Left cardiac atrium (tissue), 4 donors: ENCODE results near the gene IZUMO1R. TPM values are rescaled to one million over a fixed set of nuclear protein-coding genes. Genes with fewer than 3 reads are reported as not detected.
"Not testable (repeated sequence)": the region's sequence is repeated elsewhere in the genome, so short reads cannot be mapped to it uniquely, and the experiment has no call there.

Source experiments
- ATAC-seq, 2 donors: fragments of 200-7000 bp; cut with Tn5 transposase; one replicate each; pipeline ENCODE4 v1.9.1; 2020; ENCODE audit warnings: mild to moderate bottlenecking in 2 of 2, moderate library complexity in 2 of 2
- DNase-seq: peaks from one replicate; pipeline ENCODE4 v3.0.0-alpha.2; 2020
- intact Hi-C, 2 donors: fragments of 100-400 bp; cut with DNase I; formaldehyde crosslinking; loops; one replicate each; pipeline versions ENCODE4 v1.14.1 to v1.15.1; 2022 to 2023
- total RNA-seq, 2 donors: library from RNA; stranded (reverse); fragmentation: NEBNext Ultra II Directional; extraction: Animal tissue kit (Norgen Biotek cat#: 25700); gene quantifications; one replicate each; pipeline ENCODE4 v1.2.1, GENCODE V29; 2021
- donor health status: DM: no; HTN: yes; CAD: no.
- donor health status: DM: no; HTN: yes; CAD: no; lungs with severe emphysema.
- donor health status: DM: yes; HTN: yes; CAD: no.
- donor health status: Dilated cardiomyopathy.

The IZUMO1R gene
- total RNA-seq, 2 donors from 2014 or later: not detected

- ATAC-seq: no peak
- intact Hi-C loops: no loop called here
- DNase-seq: no peak
Measured at GRCh38 chr11:94315664-94316063, 11.3 kb downstream of the IZUMO1R start.

DNA sequence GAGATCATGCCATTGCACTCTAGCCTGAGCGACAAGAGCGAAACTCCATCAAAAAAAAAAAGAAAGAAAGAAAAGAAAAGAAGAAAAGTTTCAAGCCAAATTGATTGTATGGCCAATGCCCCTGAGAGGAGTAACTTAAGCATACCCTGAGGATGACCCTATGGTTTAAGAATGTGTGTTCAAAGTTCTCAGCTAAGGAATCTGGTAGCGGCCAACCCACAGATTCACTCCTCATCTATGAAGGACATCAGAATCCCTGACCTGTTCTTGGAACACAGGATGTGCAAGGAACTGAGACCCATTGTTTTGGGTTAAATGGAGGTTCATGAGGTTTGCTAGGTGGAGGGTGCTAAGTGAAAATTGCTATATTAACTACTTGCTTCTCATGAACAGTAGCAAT lies 18.1 kb downstream of the IZUMO1R start:
- DNase-seq (no peak), ATAC-seq (no peak)
- intact Hi-C loops: no loop called here

GRCh38 chr11:94325681-94326080 lies 21.3 kb downstream of the IZUMO1R start:
- ATAC-seq (no peak), DNase-seq (no peak)
- intact Hi-C loops: no loop called here

GRCh38 chr11:94326947-94327346 lies 22.6 kb downstream of the IZUMO1R start:
- no peak for DNase-seq
- intact Hi-C loops: no loop called here
- no peak for ATAC-seq

DNA sequence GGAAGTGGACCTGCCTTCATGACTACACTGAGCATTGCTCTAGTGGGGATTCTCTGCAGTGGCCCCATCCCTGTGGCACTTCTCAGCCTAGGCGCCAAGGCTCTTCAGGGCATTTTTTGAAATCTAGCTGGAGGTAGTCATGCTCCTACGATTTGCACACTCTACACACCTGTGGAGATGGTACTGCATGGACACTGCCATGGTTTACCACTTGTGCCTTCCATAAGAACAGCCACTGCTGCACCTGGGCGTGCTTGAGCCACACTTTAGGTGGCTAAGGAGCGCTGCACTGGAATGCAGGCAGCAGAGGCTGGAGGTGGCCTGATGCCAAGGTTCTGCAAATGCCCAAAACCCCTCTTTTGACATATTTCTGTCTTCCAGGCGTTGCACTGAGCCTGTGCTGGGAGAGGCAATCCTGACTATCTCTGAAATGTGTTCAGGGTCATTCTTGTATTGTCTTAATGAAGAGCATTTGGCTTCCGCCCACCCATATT lies 24.3 kb downstream of the IZUMO1R start:
- ATAC-seq: no peak
- no peak for DNase-seq
- intact Hi-C loops: no loop called here

DNA sequence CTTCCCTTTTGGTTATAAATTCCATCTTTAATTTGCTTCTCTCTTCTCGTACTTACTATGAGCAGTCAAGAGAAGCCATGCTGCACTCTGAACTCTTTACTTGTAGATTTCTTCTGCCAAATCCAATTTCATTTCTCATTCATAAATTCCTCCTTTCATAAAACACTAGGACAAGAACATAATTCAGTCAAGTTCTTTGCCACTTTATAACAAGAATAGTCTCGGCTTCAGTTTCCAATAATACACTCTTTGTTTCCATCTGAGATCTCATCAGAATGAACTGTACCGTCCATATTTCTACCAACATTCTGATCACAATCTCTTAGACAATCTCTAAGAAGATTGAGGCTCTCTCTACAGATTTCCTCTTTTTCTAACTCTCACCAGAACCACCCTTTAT lies 25.1 kb downstream of the IZUMO1R start:
- DNase-seq: no peak
- intact Hi-C loops: no loop called here
- no peak for ATAC-seq

DNA sequence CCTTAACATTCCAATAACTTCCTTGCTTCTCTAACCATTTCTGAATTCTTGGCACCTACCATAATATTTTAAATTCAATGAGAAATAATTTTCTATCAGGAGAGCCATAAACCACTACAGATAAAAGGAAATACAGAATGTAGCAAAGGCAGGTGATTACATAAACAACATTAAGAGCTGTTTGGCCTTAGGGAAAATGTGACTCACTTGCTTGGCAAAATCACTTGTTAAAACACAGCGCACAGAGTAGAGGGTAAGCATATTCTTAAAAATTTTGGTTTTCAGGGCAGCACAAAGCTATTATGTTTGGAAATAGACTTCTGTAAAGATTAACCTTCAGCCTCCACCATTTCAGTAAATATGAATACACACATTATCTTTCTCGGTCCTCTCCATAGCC lies 26.4 kb downstream of the IZUMO1R start:
- no peak for DNase-seq
- intact Hi-C loops: no loop called here
- ATAC-seq: no peak

- intact Hi-C loops: no loop called here
- ATAC-seq: no peak
- DNase-seq: no peak
Measured at GRCh38 chr11:94332814-94333213, 28.4 kb downstream of the IZUMO1R start.

GRCh38 chr11:94336033-94336432 lies 31.7 kb downstream of the IZUMO1R start:
- DNase-seq: no peak
- no peak for ATAC-seq
- intact Hi-C loops: no loop called here

GRCh38 chr11:94338651-94339050 lies 34.3 kb downstream of the IZUMO1R start:
- intact Hi-C loops: no loop called here

GRCh38 chr11:94342250-94342649 lies 37.9 kb downstream of the IZUMO1R start:
- intact Hi-C loops: no loop called here
- DNase-seq (no peak), ATAC-seq (no peak)

More at GRCh38 chr11:94338651-94339050, 34.3 kb downstream of the IZUMO1R start:
- DNase-seq (no peak), ATAC-seq (no peak)

- DNase-seq (no peak), ATAC-seq (no peak)
- intact Hi-C loops: no loop called here
Measured at GRCh38 chr11:94343495-94343894, 39.1 kb downstream of the IZUMO1R start.

DNA sequence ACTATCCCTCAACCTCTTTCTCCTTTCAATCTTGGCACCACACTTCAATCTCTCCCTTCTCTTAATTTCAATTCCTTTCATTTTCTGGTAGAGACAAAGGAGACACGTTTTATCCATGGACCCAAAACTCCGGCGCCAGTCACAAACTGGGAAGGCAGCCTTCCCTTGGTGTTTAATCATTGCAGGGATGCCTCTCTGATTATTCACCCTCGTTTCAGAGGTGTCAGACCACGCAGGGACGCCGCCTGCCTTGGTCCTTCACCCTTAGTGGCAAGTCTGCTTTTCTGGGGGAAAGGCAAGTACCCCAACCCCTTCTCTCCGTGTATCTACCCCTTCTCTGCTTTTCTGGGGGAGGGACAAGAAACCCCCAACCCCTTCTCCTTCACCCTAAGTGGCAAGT lies 41.9 kb downstream of the IZUMO1R start:
- intact Hi-C loops, ATAC-seq, DNase-seq: not testable (repeated sequence)

- intact Hi-C loops, ATAC-seq, DNase-seq: not testable (repeated sequence)
Measured at GRCh38 chr11:94350850-94351563, 46.6 kb downstream of the IZUMO1R start.

Other genes starting within 250 kb of the IZUMO1R start
- gene PANX1, start 175.7 kb upstream of the IZUMO1R start, total RNA-seq: 10 to 100 TPM in 1 of 2 donors, 1 to 10 TPM in 1; 8.8 to 16.2 TPM
- under 1 TPM; 0.10 to 0.32 TPM for gene GPR83, start 96.8 kb downstream of the IZUMO1R start, total RNA-seq
- gene MRE11, start 189.3 kb downstream of the IZUMO1R start, total RNA-seq: 10 to 100 TPM in 1 of 2 donors, 1 to 10 TPM in 1; 8.0 to 10.0 TPM
- 1 to 10 TPM; 5.8 to 6.5 TPM for gene ANKRD49, start 189.4 kb downstream of the IZUMO1R start, total RNA-seq
- gene C11orf97, start 207.9 kb downstream of the IZUMO1R start, total RNA-seq: not detected
- 1 to 10 TPM; 2.9 to 3.2 TPM for gene FUT4, start 239.3 kb downstream of the IZUMO1R start, total RNA-seq